Measurements from ENCODE around the gene PPAN.

PPAN gene

DNA sequence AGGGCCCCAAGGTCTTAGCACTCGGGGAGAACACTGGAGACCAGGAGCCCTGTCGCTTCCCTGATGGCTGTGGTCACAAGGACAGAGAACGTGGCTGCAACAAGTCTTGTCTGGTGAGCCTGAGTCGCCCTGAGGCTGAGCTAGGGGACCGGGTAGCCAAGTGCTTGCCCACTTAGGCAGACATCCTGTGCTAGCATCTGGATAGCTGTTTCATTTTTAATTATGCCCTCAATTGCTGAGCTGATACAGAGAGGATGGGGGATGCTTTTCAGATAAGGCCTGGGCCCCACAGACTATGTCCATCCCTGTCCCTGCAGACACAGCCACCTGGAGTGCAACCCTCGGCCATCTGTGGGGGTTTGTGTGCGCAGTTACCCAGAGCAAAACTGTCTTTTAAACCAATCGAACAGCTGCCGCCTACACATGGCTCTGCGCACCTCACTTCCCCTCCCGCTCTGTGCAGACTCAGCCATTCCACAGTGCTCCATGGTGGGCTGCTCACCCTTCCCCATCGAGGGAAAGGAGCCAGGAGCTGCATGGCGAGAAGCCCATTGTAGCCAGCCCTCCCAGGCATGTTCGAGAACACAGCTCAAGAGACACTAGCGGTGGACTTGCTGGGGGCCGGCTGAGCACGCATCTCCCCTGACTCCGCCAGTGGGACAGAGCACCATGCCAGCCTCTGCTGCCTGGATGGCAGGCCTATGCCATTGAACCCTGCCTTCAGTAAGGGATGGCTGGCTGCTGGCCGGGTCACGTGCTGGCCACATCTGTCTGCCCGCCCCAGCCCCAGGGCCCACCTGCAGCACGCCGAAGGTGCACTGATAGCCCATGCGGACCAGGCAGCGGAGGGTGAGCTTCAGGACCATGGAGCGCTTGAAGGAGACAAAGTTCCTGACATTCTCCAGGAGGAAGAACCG lies 33.0 kb downstream of the PPAN start:
- no peak for DNase-seq

DNA sequence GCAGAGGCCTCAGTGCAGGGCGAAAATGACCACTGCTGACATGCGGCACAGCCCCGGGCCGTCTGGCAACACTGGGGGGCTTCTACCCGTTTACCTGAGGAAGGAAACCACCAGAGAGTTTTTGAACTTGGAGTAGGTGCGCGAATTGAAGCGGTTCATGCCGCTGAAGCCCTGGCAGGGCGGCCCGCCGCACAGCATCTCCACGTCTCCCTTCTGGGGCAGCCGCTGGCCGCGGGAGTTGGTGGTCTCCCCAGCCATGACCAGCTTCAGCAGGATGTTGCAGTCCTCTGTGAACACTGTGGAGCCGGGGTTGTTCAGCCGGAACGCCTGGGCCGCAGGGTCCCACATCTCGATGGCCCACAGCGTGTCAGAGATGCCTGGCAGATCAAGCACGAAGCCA lies 33.8 kb downstream of the PPAN start:
- DNase-seq, result no peak

DNA sequence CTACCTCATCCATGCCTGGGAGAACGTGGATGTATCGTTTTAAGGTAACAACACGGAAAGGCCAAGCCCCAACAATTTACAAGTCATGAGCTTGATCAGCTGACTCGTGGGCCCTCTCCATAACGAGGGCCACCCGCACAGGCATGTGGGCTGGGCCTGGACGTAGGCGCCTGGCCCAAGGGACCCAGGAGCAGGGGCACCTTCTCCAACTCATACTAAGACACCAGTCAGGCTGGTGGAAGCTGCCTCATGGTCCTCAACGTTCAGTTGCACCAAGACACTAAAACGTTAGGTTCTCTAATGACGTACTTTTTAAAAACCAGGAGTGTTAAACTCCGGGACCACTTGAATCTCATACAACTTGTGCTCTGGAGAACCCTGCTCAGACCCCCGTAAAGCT lies 35.3 kb downstream of the PPAN start:
- DNase-seq, result no peak

DNA sequence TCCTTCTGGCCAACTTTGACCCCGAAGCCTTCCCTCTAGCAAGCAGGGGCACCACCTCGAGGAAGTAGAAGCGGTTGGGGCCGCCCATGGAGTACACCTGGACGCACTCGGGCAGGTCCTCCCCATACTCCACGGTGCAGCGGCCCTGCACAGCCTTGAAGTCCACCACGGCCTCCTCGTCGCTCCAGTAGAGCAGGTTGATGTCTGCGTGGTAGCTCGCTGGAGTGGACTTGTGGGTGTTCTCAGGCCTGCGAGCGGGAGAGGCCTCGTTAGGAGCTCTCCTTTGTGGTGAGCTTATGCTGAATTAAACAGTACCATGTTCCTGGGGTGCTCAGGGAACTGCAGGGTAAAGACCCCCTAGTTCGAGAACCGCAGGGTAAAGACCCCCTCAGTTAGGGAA lies 35.8 kb downstream of the PPAN start:
- DNase-seq, result no peak

DNA sequence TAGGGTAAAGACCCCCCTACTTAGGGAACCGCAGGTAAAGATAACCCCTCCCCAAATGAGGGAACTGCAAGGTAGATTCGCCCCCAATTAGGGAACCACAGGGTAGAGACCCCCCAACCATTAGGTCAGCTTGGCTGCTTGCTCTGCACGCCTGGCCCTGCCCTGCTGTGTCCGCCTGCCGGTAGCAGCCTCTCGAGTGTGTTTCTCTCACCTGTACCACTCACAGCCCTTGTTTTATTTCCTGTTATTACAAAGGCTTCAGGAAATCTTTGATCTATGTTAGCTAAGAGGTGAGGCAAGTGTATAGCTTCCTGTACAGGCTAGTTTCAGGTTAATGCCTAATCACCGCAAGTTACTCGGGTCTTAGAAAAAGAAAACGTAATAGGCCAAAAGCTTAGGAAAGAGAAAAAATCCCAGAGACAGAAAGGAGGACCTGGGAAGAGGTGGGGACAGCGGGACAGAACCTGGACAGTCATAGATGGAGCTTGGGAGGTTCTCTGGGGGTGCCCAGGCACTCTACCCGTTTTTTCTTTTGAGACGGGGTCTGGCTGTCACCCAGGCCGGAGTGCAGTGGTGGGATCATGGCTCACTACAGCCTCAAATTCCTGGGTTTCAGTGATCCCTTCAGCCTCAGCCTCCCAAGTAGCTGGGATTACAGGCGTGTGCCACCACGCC lies 36.7 kb downstream of the PPAN start:
- no peak for DNase-seq

DNA sequence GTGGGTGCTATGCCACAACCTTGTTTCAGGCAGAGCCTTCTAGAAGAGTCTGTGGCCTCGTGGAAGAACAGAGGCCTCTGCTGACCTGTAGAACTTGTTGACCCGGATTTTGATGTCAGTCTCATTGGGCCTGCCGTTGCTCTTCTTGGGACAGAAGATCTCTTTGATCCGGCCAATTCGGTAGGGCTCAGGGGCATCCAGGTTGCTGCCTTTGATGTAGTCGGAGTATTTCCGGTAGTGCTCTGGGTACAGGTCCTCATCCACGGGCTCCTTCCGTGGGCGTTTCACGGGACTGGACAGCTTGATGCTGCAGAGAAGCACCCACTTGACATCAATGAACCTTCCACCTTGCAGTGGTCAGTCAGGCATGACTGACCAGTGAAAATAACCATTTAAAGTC lies 37.5 kb downstream of the PPAN start:
- no peak for DNase-seq

DNA sequence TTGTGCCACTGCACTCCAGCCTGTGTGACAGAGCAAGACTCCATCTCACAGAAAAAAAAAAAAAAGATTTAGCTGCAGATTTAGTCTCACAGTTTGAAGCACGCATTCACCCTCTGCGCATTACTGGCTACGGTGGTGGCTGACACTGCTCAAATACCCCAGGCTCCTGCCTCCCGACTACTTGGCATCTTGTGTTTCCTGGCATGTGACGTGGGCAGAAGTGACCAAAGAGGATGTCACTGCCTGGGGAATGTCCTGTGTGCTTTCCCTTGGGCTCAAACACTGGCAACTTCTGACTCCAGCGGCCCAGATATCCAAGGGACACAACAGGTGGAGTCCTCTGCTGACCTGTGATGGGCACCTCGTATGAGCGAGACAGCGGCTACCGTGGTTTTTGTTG lies 38.2 kb downstream of the PPAN start:
- DNase-seq, result no peak

DNA sequence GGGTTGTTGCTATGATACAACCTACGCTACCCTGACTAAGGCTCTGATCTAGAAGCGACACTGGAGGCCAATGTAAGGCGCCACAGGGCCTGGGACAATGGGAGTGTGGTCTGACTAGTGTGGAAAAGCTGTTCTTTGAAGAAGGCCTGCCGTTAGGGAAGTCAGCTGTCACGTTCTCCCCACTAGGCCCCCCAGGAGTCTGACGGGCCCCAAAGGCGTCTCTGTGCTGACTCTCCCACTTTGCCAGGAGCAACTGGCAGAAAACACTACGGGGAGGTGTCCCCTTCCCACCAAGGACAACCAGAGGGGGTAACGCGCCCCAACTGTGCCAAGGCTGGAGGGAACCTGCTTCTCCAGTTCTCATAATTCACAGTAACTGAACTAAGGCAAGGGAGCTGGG lies 38.9 kb downstream of the PPAN start:
- DNase-seq, result no peak

DNA sequence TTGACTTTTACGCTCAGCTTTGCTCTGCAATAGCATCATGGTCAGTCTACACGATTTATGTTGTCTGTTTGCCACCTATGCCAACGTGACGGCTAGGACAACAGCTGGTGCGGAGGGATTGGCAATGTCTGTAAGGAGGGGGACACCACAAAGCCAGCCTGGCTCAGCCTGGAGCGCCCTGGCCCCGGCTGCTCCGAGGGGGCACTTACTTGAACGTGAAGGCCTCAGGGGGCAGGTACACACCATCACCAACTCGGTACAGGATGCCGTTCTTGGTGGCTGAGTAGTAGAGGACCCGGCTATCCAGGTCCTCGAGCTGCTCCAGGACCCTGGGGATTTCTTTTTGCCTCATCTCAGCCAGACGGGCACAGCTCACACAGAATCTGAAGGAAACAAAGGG lies 40.0 kb downstream of the PPAN start:
- no peak for DNase-seq

DNA sequence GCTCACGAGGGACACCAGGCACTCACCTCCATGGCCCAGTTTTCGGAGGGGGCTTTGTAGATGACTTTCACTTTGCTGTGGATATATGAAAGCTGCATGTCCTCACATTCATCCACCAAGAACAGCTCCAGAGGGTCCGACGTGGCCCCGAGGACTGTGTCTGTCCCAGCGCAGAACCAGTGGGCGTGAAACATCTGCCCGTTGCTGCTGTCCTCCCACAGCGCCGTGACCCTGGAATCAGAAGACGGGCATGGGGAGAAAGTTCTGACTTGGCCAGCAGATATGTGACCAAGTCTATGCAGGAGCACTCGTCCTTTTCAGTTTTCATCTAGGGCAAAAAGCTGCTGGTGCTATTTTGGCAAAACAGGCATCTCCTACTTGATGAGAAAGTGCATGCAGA lies 43.3 kb downstream of the PPAN start:
- DNase-seq, result no peak

DNA sequence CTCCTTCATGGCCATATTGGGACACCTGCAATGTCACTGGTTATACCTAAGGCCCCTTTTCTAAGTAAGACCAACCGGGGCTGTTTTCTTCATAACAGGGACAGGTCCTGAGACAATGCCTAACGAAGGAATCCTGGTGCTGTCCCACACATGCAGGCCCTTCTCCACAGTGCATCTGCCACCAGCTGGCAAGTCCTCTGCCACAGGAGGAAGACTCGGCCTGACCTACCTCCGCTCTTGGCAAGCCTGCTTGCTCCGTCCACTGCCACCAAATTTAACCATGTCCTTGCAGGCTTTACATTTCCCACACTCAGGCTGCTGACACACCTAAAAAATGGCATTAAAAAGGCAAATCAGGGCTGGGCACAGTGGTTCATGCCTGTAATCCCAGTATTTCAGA lies 45.4 kb downstream of the PPAN start:
- no peak for DNase-seq

DNA sequence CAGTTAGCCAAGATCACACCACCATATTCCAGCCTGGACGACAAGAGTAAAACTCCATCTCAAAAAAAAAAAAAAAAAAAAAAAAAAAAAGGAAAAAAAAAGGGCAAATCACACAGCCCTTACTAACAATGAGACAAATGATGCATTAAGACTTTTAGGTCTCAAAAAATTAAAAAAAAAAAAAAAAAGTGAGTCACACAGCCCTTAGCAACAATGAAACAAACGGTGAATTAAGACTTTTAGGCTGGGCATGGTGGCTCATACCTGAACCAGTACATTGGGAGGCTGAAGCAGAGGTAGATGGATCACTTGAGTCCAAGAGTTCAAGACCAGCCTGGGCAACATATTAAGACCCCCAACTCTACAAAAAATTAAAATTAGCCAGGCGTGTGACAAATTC lies 45.9 kb downstream of the PPAN start:
- DNase-seq, result no peak

DNA sequence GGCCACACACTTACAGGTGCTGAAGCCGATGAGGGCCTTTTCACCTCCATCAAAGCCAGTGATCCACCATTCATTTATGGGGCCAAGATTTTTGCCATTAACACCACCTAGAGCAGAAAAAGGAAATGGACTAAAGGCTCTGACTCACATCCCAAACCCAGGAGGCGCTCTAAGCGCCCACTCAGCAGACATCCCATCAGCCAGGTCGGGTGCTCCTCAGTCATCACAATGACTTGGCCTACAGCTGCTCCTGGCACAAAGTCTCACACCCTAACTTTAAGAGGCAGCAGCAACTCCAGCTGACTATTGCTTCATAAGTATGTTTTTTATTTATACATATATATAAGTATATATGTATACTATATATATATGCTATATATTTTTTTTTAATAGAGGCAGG lies 49.7 kb downstream of the PPAN start:
- DNase-seq, result no peak

DNA sequence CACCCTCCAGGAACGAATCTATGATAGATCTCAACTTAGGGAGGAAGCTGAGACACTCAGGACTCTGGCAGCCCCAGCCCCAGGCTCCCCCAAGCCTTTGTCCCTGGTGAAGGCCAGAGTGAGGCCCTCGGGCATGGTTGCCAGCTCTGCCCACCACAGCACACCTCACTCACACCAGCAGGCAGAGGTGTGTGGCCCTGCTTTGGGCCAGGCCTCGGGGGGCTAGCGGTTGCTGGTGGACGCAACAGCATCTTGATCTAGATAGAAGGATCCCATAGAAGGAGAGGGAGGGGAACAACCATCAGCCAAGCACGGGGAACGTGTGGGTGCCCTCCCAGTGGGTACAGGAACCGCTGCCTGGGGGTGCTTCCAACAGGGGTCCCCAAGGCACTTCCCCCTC lies 51.9 kb downstream of the PPAN start:
- no peak for DNase-seq

DNA sequence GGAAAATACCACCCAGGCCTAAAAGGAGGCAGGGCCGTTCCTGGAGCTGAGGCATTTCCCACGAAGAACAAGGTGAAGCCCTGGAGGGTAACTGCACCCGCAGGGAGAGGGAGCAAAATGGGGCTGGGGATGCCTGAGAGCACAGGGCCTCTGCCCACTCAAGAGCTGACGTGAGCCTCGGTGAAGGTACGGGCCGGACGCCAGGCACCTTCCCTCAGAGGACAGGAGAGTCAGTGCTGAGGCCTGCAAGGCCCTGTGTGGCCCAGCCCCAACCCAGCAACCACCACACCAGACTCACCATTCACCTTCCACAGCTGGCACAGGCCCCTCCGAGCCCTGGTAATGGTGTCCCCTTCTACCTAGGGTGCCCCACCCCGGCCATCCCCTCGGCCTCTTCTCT lies 52.3 kb downstream of the PPAN start:
- no peak for DNase-seq

DNA sequence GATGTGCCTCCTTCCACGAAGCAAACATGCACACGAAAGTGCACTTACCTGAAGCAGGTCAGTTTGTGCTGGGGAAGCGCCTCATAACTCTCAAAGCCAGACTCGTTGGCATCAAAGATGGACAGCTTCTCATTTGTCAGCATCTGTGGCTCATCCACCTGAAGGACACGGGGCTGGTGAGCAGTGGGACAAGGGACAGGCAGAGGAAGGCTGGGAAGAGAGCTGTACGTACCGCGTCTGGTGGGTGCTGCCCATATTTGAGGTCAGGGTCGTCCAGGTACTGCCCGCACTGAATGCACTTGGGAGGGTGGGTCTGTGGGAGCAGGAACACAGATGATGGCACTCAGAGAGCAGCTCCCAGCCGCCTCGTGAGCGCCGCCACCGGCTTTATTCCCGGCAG lies 53.4 kb downstream of the PPAN start:
- DNase-seq, result no peak

Measured in right kidney (tissue), 1 donor.